Measurements from ENCODE around the gene VCL.

Gene VCL

GRCh38 chr10:74163319-74164068, 165.6 kb downstream of the VCL start:
- no peak for DNase-seq
- Histone ChIP-seq H3K9me3 (ENCODE audit: control extremely low read depth in 1 of 5, control insufficient read depth in 4 of 5, insufficient read depth in 2 of 5, low read depth in 1 of 5, low read length in 4 of 5) (no peaks in the 10 kb centered on the region), H3K36me3 (ENCODE audit: control insufficient read depth in 4 of 4, insufficient read depth in 4 of 4, low read length in 3 of 4) (no peaks in the 10 kb centered on the region), H3K27ac (ENCODE audit: insufficient read depth in 1 of 2, low read depth in 1 of 2, low read length in 2 of 2, poor library complexity in 1 of 2, severe bottlenecking in 2 of 2) (peak overlapping the region in 1 of 2 experiments; percentile 54), H3K27me3 (replicated peaks in 2 of 5; ENCODE audit: control insufficient read depth in 4 of 5, insufficient read depth in 5 of 5, low read length in 4 of 5) (no peaks in the 10 kb centered on the region), H3K4me1 (ENCODE audit: control extremely low read depth in 1 of 4, control insufficient read depth in 4 of 4, insufficient read depth in 4 of 4, low read length in 3 of 4) (peaks cover 4 to 46% (median 17%) of the 10 kb centered on the region in 4 experiments), H3K4me3 (ENCODE audit: control insufficient read depth in 1 of 7, extremely low read depth in 1 of 7, insufficient read depth in 4 of 7, low read depth in 2 of 7, low read length in 6 of 7) (no peak overlapping the region)
- POLR2A ChIA-PET: no interaction called here
- CTCF ChIA-PET: interaction anchor here (0.9 to 1.4 kb wide), 3 partner anchors 10 to 50 kb away, joined by 3 to 6 read pairs (median 3); no protein-coding TSS in a partner anchor
- no CpG with 5 or more reads among the region's 3 CpGs for WGBS (ENCODE audit: insufficient coverage)

- H3K27me3 ChIP-seq (replicated peaks in 2 of 5; ENCODE audit: control insufficient read depth in 4 of 5, insufficient read depth in 5 of 5, low read length in 4 of 5): no peaks in the 10 kb centered on the region
- POLR2A ChIA-PET: interaction anchor here (2.6 kb wide), 1 partner anchor 14 kb away, joined by 8 read pairs; the partner anchor contains the start of genes ADK and AP3M1
- H3K27ac ChIP-seq (ENCODE audit: insufficient read depth in 1 of 2, low read depth in 1 of 2, low read length in 2 of 2, poor library complexity in 1 of 2, severe bottlenecking in 2 of 2): no peak overlapping the region
- CTCF ChIA-PET: interaction anchor here (1.6 to 5.6 kb wide), 3 partner anchors 10 to 17 kb away, joined by 3 to 34 read pairs (median 7); partner anchors contain the start of genes ADK and AP3M1
- no peaks in the 10 kb centered on the region for H3K9me3 ChIP-seq (ENCODE audit: control extremely low read depth in 1 of 5, control insufficient read depth in 4 of 5, insufficient read depth in 2 of 5, low read depth in 1 of 5, low read length in 4 of 5)
- H3K36me3 ChIP-seq (ENCODE audit: control insufficient read depth in 4 of 4, insufficient read depth in 4 of 4, low read length in 3 of 4): no peaks in the 10 kb centered on the region
- peaks cover 8 to 60% (median 26%) of the 10 kb centered on the region in 4 experiments for H3K4me1 ChIP-seq (ENCODE audit: control extremely low read depth in 1 of 4, control insufficient read depth in 4 of 4, insufficient read depth in 4 of 4, low read length in 3 of 4)
- no peak overlapping the region for H3K4me3 ChIP-seq (ENCODE audit: control insufficient read depth in 1 of 7, extremely low read depth in 1 of 7, insufficient read depth in 4 of 7, low read depth in 2 of 7, low read length in 6 of 7)
- 100% methylated on average over 2 of the region's 6 CpGs for WGBS (ENCODE audit: insufficient coverage)
- no peak for DNase-seq
Observed at GRCh38 chr10:74164716-74165529, 167.0 kb downstream of the VCL start.

- Histone ChIP-seq H3K27me3 (replicated peaks in 2 of 5; ENCODE audit: control insufficient read depth in 4 of 5, insufficient read depth in 5 of 5, low read length in 4 of 5) (no peaks in the 10 kb centered on the region), H3K4me3 (ENCODE audit: control insufficient read depth in 1 of 7, extremely low read depth in 1 of 7, insufficient read depth in 4 of 7, low read depth in 2 of 7, low read length in 6 of 7) (no peak overlapping the region), H3K4me1 (ENCODE audit: control extremely low read depth in 1 of 4, control insufficient read depth in 4 of 4, insufficient read depth in 4 of 4, low read length in 3 of 4) (peaks cover 8 to 65% (median 28%) of the 10 kb centered on the region in 4 experiments), H3K27ac (ENCODE audit: insufficient read depth in 1 of 2, low read depth in 1 of 2, low read length in 2 of 2, poor library complexity in 1 of 2, severe bottlenecking in 2 of 2) (no peak overlapping the region), H3K36me3 (ENCODE audit: control insufficient read depth in 4 of 4, insufficient read depth in 4 of 4, low read length in 3 of 4) (no peaks in the 10 kb centered on the region), H3K9me3 (ENCODE audit: control extremely low read depth in 1 of 5, control insufficient read depth in 4 of 5, insufficient read depth in 2 of 5, low read depth in 1 of 5, low read length in 4 of 5) (no peaks in the 10 kb centered on the region)
- ChIA-PET POLR2A (interaction anchor here (1.0 to 2.6 kb wide), 2 partner anchors 11 to 15 kb away, joined by 5 to 8 read pairs; partner anchors contain the start of genes ADK and AP3M1), CTCF (interaction anchor here (1.6 to 5.6 kb wide), 3 partner anchors 10 to 17 kb away, joined by 3 to 34 read pairs (median 7); partner anchors contain the start of genes ADK and AP3M1)
- DNase-seq: peak in 2 of 3 donors; percentile 27 to 58
- WGBS (ENCODE audit: insufficient coverage): 80% methylated on average over 2 of the region's 2 CpGs
Observed at GRCh38 chr10:74165530-74165901, 167.6 kb downstream of the VCL start.

GRCh38 chr10:74167443-74167842, 169.5 kb downstream of the VCL start:
- Histone ChIP-seq H3K4me3 (ENCODE audit: control insufficient read depth in 1 of 7, extremely low read depth in 1 of 7, insufficient read depth in 4 of 7, low read depth in 2 of 7, low read length in 6 of 7) (peak overlapping the region in 1 of 7 experiments; percentile 5), H3K27me3 (replicated peaks in 2 of 5; ENCODE audit: control insufficient read depth in 4 of 5, insufficient read depth in 5 of 5, low read length in 4 of 5) (no peaks in the 10 kb centered on the region), H3K4me1 (ENCODE audit: control extremely low read depth in 1 of 4, control insufficient read depth in 4 of 4, insufficient read depth in 4 of 4, low read length in 3 of 4) (peaks cover 8 to 76% (median 28%) of the 10 kb centered on the region in 4 experiments), H3K9me3 (ENCODE audit: control extremely low read depth in 1 of 5, control insufficient read depth in 4 of 5, insufficient read depth in 2 of 5, low read depth in 1 of 5, low read length in 4 of 5) (no peaks in the 10 kb centered on the region), H3K27ac (ENCODE audit: insufficient read depth in 1 of 2, low read depth in 1 of 2, low read length in 2 of 2, poor library complexity in 1 of 2, severe bottlenecking in 2 of 2) (no peak overlapping the region), H3K36me3 (ENCODE audit: control insufficient read depth in 4 of 4, insufficient read depth in 4 of 4, low read length in 3 of 4) (no peaks in the 10 kb centered on the region)
- ChIA-PET CTCF (interaction anchor here (0.8 to 5.6 kb wide), 6 partner anchors 12 to 67 kb away, joined by 3 to 34 read pairs (median 4); partner anchors contain the start of gene ADK), POLR2A (interaction anchor here (0.6 kb wide), 1 partner anchor 62 kb away, joined by 4 read pairs; no protein-coding TSS in a partner anchor)
- no CpG with 5 or more reads among the region's 1 CpG for WGBS (ENCODE audit: insufficient coverage)
- DNase-seq: no peak
